Subcutaneous adipose tissue (tissue), 4 donors: ENCODE data around the gene HDAC10. TPM values are rescaled to one million over a fixed set of nuclear protein-coding genes. Genes with fewer than 3 reads are reported as not detected.

Experiments
- total RNA-seq, 4 donors: library from RNA; depleted of rRNA; stranded (reverse); fragments of >200 nt; gene quantifications; one replicate each; pipeline ENCODE4 v1.1.0, GENCODE V29; 2016
- TF ChIP-seq, protein P1 (sequence below): fragments of 450-650 bp; IDR thresholded peaks from one replicate; pipeline ENCODE4 v1.5.1; 2016; ENCODE audit warnings: low read depth, mild to moderate bottlenecking, control low read depth, antibody characterized with exemption, moderate library complexity

HDAC10 gene
- total RNA-seq, 4 donors from 2014 or later, result 10.4 to 55.0 (median 22.7) TPM

DNA sequence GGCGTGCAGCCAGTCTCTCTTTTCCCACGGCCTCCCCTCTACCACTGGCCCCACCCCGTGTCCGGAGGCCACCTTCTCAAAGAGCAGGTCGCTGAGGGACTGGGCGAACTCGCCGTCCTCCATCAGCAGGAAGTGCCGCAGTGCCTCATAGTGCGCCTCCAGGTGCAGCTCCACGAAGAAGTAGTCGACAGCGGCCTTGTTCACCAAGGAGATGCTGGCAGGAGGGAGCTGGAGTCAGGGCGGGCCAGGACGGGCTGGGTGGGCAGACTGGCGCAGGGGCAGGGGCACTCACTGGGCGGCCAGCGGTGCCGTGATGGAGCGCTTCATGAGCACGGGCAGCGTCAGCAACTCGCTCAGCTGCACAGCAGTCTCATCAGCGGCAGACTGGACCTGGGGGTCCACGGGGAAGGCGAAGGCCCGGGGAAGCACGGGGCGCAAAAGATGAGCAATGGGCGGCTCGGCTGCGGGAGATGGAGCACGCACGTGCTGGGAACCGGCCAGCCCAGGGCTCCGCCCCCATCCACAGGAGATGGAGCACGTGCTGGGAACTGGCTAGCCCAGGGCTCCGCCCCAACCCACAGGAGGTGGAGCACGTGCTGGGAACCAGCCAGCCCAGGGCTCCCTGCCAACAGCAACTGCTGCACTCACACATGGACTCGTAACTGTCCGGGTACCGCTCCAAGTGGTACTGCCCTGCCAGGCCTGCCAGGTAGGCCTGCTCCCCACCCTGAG lies 31.9 kb downstream of the HDAC10 start:
- TF ChIP-seq, protein P1, sequence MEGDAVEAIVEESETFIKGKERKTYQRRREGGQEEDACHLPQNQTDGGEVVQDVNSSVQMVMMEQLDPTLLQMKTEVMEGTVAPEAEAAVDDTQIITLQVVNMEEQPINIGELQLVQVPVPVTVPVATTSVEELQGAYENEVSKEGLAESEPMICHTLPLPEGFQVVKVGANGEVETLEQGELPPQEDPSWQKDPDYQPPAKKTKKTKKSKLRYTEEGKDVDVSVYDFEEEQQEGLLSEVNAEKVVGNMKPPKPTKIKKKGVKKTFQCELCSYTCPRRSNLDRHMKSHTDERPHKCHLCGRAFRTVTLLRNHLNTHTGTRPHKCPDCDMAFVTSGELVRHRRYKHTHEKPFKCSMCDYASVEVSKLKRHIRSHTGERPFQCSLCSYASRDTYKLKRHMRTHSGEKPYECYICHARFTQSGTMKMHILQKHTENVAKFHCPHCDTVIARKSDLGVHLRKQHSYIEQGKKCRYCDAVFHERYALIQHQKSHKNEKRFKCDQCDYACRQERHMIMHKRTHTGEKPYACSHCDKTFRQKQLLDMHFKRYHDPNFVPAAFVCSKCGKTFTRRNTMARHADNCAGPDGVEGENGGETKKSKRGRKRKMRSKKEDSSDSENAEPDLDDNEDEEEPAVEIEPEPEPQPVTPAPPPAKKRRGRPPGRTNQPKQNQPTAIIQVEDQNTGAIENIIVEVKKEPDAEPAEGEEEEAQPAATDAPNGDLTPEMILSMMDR, result no peak

DNA sequence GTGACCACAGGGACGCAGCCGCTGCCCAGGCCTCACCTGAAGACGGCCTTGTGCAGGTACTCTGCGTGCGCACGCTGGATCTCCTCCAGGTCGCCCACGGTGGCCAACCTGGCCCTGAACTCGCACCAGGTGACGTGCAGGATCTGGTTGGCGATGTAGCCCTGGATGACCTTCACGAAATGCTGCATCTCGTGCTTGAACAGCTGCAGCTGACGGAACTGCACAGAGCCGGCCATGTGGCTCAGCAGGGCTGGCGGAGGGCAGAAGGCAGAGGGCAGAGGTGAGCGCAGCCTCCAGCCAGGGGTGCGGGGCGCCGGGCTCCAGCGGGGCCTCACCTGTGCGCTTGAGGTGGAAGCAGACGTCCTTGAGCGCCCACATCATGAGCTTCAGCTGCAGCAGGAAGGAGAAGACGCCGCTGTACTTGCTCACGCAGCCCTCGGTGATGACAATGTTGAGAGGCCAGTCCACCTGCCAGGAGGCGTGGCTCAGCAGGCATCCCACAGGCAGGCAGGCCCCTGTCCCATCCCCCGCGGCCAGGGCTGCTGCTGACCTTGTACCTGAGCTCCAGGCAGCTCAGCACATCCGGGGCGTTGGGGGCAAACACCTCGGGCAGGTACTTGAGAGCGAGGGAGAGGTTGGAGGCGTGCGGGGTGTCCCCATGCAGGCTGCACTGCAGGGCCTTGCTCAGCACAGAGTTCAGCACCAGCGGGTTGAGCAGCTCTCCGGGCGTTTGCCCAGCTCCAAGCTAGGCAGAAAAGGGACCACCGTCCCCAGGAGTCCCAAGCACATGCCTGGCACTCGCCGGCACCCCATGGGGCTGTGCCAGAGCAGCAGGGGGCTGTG lies 32.7 kb downstream of the HDAC10 start:
- TF ChIP-seq, protein P1, result no peak

DNA sequence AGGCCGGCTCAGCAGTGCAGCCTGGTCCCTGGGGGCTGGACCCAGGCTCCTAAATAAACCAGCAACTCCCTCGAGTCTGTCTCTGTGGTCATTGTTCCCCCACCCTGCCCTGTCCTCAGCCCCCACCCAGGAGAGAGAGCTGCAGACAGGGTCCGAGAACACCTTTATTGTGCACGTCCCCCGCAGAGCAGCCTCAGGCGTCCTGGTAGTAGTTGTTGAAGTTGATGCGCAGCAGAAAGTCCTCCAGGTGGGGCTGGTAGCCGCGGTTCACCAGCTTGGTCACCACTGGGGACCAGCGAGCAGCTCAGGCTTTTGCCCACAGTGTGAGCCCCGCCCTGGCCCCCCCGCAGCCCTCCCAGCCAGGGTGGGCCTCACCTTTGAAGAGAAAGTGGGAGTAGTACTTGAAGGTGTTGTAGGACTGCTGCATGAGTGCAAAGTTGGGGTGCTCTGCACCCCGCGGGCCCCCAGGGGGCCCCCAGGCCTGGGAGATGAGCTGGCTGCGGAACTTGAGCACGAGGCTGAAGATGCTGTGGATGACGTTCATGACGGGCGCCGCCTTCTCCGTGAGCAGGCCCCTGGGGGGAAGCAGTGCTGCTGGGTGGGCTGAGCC lies 33.4 kb downstream of the HDAC10 start:
- TF ChIP-seq, protein P1, result no peak

DNA sequence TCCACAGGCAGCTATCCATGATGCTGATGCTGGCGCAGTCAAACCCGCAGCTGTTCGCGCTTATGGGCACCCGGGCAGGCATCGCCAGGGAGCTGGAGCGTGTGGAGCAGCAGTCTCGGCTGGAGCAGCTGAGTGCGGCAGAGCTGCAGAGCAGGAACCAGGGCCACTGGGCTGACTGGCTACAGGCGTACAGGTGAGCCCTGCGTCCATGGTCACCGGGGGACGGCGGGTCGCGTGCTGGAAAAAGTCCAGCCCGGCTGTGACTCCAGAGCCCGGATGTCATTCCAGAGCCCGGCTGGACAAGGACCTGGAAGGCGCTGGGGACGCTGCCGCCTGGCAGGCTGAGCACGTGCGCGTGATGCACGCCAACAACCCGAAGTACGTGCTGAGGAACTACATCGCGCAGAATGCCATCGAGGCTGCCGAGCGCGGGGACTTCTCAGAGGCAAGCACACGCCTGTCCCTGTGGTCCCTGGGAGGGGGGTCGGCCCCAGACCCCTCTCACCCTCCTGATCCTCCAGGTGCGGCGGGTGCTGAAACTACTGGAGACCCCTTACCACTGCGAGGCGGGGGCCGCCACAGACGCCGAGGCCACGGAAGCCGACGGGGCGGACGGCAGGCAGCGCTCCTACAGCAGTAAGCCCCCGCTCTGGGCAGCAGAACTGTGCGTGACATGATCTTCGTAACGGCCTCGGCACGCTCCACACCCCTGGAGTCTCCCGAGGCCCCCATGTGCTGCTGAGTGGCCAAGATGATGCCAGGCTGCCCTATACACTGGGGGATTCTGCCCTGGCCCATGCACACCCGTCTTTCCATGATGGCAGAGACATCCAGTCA lies 34.2 kb downstream of the HDAC10 start:
- TF ChIP-seq, protein P1, result no peak

DNA sequence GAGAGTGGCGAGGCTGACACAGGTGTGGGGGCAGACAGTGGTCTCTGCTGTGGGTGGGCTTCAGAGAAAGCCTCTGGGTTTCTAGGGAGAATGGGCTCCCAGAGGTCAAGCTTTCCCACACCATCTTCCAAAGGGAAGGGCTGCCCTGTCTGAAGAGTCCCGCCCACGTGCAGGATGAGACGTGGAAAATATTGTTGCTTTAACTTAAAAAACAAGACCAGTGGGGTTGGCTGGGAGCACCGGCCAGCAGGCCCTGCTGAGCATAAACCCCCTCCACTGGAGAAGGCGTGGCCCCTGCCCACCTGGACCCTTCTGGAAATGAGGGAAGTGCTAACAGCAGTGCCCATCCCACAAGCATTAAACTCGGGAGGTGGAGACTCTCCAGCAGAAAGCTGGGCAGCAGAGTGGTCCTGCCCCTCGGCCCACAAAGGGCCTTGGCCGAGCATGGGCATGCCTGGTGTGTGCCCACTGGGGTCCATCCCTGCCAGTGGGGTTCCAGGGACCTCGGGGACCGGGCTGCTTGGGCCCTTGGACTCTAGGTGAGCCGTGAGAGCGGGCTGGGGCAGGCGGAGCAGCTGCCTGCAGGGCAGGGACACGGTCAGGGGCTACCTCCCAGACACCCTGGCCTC lies 34.9 kb downstream of the HDAC10 start:
- TF ChIP-seq, protein P1, result no peak

DNA sequence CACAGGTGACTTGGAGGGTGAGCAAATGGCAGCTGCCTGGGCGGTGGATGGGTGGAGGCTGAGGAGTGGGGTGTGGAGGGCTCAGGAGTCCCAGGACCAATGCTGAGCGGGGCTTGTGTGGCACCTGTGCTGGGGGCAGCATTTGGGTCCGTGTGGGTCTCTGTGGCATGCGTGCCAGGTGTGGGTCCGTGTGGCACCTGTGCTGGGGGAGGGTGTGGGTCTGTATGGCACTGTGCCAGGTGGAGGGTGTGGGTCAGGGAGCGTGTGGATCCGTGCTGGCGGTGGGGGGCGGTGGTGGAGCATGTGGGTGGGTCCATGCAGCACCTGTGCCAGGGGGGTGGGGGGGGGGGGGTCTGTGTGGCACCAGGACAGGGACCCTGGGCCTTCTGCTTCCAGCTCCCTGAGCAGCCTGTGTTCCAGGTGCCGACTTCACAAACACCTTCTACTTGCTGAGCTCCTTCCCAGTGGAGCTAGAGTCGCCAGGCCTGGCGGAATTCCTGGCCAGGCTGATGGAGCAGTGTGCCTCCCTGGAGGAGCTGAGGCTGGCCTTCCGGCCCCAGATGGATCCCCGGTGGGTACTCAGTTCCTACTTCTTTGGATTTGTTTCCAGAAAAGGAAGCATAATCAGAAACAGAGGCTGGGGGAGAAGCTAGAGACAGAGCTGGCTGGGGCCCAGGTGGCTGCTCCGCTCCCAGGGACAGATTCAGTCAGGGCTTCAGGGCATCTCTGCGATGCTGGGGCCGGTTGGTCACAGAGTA lies 35.6 kb downstream of the HDAC10 start:
- TF ChIP-seq, protein P1, result no peak
